Measurements from ENCODE around the gene FCAMR.
A peak's percentile ranks its signal among the peaks of the same experiment; 100 is the strongest.

Gene FCAMR

DNA sequence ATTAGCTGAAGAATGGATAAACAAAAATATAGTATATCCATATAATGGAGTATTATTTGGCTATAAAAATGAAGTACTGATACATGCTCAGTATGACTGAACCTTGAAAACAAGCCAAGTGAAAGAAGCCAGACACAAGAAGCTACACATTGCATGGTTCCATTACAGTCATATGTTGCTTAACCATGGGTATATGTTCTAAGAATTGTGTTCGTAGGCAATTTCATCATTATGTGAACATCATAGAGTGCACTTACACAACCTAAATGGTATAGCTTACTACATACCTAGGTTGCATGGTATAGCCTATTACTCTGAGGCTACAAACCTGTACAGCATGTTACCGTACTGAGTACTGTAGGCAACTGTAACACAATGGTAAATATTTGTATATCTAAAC, 28.6 kb upstream of the FCAMR start:
- DNase-seq (ENCODE audit: low spot score): no peak

DNA sequence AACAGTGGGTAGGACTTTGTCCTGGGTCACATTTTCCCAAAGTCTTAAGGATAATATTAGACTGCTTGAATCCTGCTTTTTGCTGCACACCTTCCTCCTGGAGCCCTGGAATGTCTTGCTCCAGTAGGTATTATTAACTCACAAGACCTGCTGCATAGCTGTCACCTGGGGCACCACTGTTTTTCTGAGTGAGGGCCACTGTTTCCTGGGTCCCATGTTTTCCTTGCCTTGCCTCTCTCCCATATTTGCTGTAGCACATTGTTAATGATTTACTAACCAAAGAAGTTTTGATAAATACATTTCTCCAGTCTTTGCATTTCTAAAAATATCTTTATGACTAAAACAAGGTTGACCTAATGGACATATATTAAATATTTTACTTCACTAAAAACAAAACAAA, 22.5 kb upstream of the FCAMR start:
- no peak for DNase-seq (ENCODE audit: low spot score)

DNA sequence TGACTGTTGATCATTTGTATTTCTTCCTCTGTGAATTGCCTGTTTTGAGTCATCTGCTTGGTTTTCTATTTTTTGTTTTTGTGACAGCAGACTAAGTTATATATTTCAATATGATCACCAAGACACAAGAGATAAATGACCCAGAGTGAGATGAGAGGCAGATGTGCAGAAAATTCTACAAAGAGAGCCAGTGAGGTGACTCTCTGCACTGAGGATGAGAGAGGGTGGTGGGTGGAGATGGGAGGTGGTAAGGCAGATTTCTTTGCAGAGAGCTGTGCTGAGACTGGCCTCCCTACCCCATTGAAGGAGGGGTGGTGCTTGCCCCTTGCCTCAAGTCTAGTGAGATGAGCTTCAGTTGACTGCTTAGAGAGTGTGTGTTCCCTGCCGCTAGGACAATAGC, 17.6 kb upstream of the FCAMR start:
- DNase-seq (ENCODE audit: low spot score): no peak

DNA sequence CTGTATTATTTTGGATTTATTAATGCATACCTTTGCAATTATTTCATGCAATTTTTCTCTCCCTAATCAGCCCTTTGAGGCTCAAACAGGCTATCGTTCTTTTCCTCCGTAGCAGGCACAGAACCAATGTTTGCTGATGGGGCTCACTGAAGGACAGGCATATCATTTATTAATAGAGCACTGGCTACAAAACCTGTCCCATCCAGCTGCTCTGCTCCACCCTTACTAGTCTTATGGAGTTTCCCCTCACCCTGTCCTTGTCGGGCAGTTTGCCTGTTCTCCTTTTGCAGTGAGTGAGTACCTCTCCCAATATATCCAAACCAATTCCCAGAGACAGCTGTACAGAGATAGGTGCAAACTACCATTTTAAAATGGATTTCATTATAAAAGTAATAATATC, 16.6 kb upstream of the FCAMR start:
- no peak for DNase-seq (ENCODE audit: low spot score)

DNA sequence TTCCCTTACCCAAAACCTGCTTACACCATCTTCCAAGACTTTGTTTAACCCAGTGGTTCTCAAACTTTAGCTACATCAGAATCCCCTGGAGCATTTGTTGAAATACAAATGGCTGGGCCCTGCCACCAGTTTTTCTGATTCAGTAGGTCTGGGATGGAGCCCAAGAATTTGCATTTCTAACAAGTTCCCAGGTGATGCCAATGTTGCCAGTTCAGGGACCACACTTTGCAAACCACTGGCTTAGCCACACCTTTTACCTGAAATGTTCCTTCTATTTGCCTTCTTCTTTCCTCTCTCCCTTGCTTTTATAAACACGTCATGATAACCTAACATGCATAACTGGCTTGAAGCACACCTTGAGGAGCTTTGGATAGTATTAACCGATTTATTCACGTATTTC, 16.1 kb upstream of the FCAMR start:
- DNase-seq (ENCODE audit: low spot score): no peak

DNA sequence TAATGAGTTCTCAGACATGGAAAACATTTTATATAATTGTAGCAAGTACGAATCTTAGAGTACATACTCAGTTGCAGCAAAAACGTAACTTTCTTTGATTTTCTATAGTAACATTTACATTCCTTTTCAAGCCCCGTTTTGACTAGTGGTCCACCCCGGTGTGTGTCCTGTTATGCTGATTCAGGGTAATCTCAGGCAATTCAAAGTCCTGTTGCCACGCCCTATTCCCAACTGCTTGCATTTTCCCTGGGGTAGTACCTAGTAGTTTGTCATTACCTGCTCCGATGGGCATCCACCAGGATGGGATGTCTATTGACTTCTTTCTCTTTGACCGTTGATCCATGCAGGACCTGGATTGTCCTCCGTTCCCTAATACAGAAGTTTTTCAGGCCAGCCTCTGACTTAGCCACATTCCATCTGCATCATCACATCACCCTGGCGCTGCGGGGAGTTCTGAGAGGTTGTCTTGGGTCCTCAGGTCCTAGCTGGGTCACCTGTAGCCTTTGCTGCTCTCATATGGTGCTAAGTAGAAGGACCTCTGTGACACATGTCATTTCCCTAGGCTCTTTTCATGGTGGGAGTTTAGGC, 15.0 kb upstream of the FCAMR start:
- no peak for DNase-seq (ENCODE audit: low spot score)

DNA sequence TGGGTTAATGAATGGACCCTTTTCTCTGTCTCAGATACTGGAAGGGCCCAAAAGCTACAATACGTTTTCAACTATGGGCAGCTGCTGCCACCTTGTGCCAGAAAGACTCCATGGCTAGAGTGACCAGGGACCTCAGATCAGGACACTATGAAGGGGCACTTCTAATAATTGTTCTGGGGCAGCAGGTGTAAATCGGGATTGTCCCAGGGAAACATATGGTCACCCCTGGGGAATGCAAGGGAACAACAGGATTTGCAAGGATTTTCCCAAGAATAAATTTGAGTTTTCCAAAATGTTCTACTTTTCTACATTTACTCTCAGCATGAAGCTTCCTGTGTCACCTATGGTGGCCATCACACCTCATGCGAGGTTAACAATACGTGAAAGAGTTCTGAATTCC, 12.0 kb upstream of the FCAMR start:
- peak; percentile 54 for DNase-seq (ENCODE audit: low spot score)

DNA sequence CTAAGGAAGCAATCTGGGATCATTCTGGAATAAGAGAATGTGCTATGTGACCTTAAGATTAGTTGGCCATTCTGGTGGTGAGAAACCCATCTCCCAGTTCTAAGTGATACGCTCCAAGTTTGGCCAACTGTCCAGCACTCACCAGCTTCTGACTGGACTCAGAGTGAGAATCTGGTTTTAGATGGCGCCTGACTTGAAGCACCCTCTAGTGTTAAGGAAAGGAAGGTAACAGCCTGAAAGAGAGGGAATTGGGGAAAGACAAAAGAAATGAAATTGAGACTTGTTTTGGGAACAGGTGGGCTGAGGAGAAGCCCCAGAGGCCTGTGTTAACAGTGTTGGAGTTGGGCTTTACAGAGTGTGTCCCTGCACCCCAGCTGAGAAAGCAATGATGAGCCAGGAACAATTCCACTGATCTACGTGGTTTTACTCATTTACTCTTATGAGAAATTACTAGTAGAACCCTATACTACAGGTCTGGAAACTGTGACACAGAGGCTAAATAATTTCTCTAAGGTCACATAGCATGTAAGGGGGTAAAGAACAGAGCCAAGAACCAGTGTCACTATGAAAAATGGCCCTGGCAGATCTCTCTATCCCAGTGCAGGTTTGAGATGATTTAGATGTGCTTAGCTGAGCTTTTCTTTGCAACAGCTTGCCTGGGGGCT, 9.3 kb upstream of the FCAMR start:
- no peak for DNase-seq (ENCODE audit: low spot score)

DNA sequence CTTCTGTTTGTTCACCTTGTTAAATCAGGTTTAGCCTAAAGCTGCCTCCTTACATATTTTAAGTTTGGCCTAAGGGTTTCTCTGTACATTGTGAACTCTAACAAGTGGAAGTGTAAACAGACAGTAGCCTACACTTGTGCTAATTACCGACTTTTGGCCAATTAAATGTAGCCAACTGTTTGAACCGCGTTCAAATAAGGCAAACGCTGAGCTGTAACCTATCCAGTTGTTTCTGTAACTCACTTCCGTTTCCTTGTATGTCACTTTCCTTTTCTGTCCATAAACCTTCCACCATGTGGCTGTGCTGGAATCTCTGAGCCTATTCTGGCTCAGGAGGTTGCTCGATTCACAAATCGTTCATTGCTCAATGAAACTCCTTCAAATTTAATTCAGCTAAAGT, 8.0 kb upstream of the FCAMR start:
- DNase-seq (ENCODE audit: low spot score): no peak

DNA sequence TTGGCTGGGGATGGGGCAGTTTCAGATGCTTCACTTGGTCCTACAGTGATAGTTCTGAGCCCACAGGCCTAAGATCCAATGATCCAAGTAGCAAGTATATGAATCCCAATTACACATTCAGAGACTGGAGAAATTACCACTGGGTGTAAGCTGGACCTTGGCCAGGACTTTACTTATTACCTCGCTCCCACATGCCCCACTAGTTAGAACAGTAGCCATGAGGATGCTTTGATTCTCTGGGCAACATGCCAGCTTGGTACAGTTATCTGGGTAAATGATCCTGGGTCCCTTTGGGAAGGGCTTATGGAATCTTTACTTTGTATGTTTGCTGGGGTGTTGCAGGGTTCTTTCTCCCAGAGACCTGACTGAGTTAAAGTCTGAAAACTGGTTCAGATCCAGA, 5.0 kb upstream of the FCAMR start:
- no peak for DNase-seq (ENCODE audit: low spot score)

DNA sequence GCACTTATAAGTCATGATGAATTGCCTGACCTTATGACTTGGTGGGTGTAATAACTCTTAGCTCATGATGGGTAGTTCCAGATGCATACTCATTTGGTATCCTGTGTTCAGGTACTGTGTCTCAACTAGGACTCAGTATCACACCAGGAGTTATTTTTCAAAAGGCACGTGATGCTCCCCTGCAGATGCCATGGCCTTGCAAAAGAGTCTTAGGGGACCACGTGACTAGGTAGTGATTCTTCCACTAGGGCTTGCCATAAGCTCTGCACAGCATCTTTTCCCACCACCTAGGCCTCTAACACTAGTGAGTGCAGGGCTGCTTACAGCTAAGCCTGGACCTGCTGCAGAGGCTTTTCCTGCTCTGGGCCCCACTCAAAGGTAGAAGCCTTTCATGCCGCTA, 3.9 kb upstream of the FCAMR start:
- DNase-seq (ENCODE audit: low spot score): no peak

DNA sequence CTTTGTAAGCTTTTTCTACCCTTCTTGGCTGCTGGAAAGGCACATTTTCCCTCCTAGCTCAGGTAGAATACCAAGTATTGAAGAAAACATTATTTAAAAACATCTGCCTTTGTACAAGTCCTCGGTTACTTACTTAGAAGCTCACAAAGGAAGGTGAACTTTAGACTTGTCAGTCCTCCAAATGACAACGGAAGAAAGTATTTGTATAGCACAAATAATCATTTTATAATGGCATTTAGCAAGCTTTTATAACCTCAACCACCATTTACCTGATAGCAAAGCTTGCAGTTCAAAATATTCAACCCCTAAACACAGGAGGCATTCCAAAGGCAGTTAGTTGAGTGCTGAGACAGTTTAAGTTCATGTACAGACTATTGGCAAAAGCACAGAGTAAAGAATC, 2.5 kb upstream of the FCAMR start:
- DNase-seq (ENCODE audit: low spot score): no peak

DNA sequence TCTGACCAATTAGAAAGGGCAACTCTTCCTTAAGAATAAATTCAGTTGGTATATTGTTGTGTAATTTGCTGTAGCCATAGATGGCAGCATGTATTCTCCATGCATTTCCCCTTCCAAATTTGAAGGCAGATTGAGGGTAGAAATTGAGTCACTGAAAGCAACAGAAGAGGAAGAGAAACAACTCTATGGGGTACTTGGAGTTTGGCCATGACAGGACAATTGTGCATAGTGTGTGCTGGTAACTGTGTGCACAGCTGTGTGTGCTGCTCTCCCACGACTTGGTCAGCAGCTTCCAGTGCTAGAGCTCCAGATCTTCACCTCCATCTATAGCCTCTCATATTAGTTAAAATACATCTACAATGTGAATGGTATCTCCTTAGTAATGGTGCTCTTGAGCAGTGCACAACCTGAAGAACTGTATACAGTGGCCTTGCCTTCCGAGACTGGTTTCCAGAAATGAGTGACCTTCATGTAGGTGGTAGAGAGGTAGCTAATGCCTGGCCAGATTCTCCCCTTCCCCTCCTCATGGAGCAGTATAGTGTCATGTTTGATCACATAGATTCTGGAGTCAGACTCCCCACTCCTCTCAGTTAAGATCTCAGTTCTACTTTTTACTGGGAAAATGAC, 882 bp upstream of the FCAMR start:
- no peak for DNase-seq (ENCODE audit: low spot score)

DNA sequence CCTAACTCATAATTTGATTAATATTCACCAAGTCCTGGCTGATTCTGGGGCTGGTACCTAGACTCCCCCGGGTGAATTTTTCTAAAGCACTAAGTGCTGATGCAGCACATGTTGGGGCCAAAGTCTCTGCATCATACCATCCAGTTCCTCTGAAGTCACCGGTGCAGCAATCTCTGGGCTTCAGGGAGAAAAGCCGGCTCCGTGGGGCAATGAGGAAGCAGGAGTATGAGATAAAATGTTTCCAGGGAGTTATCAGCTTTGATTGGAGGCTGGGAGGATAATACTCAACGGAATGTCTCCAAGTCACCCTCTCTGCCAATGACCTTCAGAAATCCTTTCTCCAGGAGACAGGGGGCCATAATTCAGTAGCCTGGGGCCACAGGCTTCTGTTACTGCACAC, 1.2 kb downstream of the FCAMR start:
- DNase-seq (ENCODE audit: low spot score): no peak

DNA sequence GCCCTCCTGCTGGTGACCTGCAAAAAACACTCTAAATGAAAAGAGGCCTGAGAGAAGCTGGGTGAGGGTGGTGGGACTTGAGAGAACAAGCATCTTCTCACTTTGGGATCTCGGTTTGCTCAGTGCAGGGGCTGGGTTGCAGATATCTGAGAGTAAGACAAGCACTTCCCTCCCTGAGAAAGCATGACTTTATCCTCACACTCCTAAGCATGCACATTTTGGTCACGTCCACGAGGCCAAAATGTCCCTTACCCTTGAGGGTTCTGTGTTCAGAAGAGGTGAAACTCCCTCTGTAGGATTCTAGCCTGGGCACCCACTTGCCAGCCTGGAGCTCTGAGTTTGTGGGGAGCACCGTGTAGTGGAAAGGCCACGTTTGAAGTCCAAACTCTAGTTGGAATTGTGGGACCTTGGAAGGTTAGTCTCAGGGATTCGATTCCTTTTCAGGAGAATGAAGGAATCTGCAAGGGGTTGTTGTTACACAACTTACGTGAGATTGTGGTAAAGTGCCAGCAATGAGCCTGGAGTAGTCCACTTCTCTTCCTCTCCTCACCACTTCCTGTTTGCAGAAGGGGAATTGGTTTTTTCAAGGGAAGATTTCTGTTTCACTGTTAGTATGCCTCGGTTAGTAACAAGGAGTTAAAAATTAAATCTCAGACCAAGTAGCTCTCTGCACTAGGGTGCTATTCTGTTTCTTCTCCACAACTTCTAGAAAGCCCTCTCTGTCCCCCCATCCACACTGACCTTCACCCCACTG, 3.0 kb downstream of the FCAMR start:
- no peak for DNase-seq (ENCODE audit: low spot score)

DNA sequence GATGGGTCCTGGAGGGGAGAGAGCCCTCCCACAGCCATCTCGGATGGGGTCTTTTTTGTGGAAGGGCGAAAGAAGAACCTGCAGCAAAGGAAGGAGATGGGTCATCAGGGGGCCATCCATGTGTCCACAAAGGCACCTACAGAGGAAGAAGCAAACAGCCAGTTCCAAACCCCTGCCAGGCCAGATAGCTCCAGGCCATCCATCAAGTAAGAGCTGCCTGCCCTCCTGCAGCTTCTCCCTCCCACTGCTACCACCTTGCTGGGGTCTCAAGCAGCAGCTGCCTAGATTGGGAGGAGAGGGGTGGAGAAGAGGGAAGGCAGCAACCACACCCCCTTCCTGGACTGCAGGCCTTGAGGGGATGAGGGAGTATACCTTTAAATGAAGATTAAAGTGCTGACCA, 4.5 kb downstream of the FCAMR start:
- no peak for DNase-seq (ENCODE audit: low spot score)

DNA sequence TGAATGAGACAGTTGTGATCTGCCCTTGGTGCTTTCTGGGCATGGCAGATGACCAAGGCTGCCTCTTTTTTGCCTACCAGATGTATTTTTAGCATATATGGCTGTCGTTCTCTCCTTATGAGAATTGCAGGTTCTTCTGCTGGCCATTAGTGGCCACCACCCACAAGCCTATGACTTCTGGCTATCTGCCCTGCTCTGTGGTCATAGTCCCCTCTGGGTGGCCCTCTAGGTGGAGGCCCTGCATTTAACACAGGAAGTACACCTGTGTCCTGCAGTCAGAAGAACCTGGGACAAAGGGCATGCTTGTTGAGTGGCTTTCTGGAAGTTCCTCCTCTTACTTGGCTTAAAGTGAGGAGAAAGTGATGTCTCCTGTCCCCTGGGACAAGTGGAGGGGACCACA, 6.5 kb downstream of the FCAMR start:
- DNase-seq (ENCODE audit: low spot score): no peak

DNA sequence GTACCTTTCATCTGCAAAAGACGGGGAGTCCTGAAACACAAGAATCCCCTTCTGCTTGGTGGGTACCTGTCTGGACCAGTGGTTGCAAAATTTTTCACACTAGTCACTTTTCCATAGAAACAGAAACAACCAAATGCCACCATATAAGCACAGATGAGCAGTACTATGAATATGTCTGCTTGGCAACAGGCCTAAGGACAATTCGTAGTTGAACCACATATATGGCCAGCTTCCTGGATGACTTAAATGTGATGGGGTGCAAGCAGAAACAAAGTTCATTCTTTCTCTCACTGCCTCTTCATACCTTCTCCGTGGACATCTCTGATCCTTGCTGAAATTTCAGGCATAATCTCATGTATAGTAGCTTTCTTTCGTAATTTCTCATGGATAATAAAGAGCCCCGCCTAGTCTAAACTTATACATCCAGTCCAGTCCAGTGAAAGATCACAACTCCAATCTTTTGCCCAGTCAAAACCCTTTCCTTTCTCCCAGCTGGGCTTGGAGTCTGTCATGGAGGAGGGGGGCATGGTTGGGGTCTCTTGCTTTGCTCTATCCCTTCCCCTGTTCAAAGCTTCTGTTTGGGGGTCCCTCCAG, 7.0 kb downstream of the FCAMR start:
- DNase-seq (ENCODE audit: low spot score): no peak

DNA sequence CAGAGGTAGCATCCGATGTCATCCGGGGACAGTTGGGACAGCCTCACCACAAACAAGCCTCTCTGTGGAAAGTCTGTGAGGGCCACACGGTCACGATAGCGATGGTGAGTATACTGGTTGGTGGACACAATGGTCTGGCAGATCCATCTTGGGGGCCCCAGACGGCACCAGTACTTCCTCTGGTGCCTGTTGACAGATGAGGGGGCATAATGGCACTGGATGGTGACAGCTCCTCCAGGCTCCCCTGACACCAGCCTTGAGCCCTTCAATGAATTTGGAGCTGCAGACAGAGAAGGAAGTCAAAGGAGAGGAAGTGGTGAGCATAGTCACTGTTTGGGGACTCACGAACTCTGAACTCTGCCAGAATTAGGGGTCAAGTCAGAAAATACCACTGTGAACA, 8.0 kb downstream of the FCAMR start:
- no peak for DNase-seq (ENCODE audit: low spot score)

DNA sequence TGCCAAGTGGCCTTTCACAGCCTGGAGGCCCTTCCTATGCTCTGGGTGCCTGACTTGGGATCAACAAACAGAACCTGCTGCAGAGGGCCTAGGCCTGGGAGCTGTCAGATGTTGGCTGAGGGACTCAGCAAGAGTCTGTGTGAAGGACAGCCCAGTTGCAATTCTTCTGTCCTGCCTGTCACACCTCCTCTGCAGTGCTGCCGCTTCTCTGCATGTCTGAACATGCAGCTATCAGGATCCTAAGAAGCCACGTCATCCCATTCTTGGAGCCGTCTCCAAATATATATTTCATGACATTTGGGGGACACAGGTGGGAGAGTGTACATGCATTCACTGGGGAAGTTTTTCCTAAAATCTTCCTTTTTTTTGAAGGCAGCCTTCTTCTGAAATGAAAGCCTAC, 8.6 kb downstream of the FCAMR start:
- DNase-seq (ENCODE audit: low spot score): no peak

DNA sequence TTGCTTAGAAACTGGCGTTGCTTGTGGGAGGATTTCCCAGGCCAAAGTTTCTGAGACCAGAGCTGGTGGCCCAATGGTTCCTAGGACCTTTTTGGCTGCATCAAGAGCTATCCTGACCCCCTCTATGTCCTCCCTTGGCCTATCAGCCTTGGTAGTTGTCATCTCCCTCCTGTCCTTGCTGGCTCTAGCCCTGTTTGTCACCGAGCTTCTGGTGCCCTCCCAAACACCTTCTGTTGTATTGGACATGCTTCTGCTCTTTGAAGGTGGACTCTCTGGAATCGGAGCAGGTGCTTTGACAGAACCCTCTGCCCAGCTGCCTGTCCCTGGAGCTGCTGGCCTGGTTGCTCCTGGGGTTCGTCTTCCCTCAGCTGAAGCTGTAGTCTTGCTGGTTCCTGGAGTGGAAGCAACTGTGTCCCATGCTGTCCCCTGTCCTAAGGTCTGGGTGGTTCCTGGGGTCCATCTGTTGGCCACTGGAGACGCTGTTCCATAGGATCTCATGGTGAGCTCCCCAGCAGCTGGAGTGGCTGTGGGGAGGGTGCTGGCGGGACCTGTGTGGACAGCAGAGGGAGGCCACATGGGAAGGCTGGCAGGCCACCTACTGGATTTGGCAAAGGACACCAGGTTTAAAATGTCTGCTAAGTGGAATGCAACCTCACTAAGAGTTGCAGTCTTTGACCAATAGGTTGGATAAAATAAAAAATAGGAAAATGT, 9.4 kb downstream of the FCAMR start:
- no peak for DNase-seq (ENCODE audit: low spot score)

DNA sequence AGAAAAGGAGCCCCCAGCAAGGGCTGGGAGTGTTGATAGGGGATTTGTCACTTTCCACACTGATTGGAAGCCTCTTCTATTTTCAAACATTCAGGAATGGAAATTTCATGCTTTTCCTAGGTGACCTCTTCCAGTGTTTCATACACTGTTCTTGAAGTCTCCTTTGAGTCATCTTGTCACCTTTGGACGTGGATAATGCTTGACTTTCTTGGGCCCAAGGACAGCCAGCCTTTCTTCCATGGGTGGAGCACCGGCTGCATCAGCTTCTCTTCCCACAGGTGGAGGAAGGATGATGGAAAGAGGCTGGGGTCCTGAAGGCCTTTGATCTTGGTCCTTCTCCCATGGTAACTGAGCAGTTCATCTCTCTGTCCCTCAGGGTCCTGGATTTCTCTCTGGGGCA, 12.1 kb downstream of the FCAMR start:
- no peak for DNase-seq (ENCODE audit: low spot score)

All from hepatic stellate cell (primary cell).